Measurements from ENCODE around the gene DDX51. TPM values are rescaled to one million over a fixed set of nuclear protein-coding genes. Genes with fewer than 3 reads are reported as not detected.

The DDX51 gene
- polyA plus RNA-seq, 2 of the 4 experiments (the other 2 are of a cell fraction) = 10.2 to 22.6 TPM

DNA sequence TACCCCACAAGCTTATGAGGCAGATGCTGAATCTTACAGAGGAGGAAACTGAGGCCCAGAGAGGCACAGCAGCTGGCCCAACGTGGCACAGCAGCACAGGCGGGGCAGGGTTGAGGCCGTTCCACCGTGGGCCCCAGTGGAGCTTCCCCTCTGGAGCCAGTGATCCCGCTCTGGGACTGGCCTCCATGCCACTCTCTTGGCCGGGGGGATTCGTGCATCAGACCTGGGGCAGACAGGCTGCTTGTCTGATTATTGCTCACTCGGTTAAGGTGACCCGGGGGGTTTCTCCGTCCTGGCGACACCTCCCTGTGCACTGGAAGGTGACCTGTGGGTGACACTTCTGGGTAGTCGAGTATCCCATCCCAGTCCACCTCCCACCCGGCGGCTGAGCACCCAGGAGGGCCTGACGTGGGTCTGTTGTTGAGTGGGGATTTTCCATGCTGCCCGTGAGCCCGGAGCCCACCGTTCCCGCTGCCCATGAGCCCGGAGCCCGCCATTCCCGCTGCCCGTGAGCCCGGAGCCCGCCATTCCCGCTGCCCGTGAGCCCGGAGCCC, 27.9 kb upstream of the DDX51 start:
- ChIA-PET POLR2A (no interaction called here), CTCF (interaction anchor here (1.0 to 1.6 kb wide), 4 partner anchors 11 to 48 kb away, joined by 3 to 5 read pairs (median 4); no protein-coding TSS in a partner anchor)
- 48% methylated on average over 20 of the region's 28 CpGs for WGBS (ENCODE audit: missing lambda C conversion rate)
- Histone ChIP-seq H3K4me2 (no peak overlapping the region), H3K9me3 (no peaks in the 10 kb centered on the region), H3K4me1 (no peaks in the 10 kb centered on the region; the same call in 2 of the 3 replicates), H3K27ac (no peak overlapping the region), H3K4me3 (no peak overlapping the region)
- DNase-seq (ENCODE audit: low read depth in 1 of 2, low spot score in 1 of 2) (no peak), FAIRE-seq (no peak), ATAC-seq (no peak)
- TF ChIP-seq, protein P1, sequence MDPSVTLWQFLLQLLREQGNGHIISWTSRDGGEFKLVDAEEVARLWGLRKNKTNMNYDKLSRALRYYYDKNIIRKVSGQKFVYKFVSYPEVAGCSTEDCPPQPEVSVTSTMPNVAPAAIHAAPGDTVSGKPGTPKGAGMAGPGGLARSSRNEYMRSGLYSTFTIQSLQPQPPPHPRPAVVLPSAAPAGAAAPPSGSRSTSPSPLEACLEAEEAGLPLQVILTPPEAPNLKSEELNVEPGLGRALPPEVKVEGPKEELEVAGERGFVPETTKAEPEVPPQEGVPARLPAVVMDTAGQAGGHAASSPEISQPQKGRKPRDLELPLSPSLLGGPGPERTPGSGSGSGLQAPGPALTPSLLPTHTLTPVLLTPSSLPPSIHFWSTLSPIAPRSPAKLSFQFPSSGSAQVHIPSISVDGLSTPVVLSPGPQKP (IDR thresholded peaks at IDR 0.05; ENCODE audit: low read depth, low read length) = no peak
- TF ChIP-seq HES2 (IDR thresholded peaks at IDR 0.05) = no peak
- TF ChIP-seq CBX8 (IDR thresholded peaks at IDR 0.05) = no peak
- no peak for TF ChIP-seq PHF8 (IDR thresholded peaks at IDR 0.05; ENCODE audit: borderline replicate concordance, low read depth)
- no peak for TF ChIP-seq RCOR1 (IDR thresholded peaks at IDR 0.05; ENCODE audit: low read depth, low read length)
- TF ChIP-seq ATOH8 (CRISPR knock-in tag; IDR thresholded peaks at IDR 0.05; ENCODE audit: low read depth) = no peak
- no peak for TF ChIP-seq BCL3 (IDR thresholded peaks at IDR 0.05)
- no peak for TF ChIP-seq RFX5 (IDR thresholded peaks at IDR 0.05)
- TF ChIP-seq TFCP2L1 (CRISPR knock-in tag; IDR thresholded peaks at IDR 0.05) = no peak
- TF ChIP-seq SREBF2 (IDR thresholded peaks at IDR 0.05) = no peak
- no peak for TF ChIP-seq POLR2AphosphoS2 (conservative IDR thresholded peaks at IDR 0.05; ENCODE audit: low read length)
- no peak for TF ChIP-seq ZC3H11A (IDR thresholded peaks at IDR 0.05)
- no peak for TF ChIP-seq FOXS1 (CRISPR knock-in tag; IDR thresholded peaks at IDR 0.05)
- no peak for TF ChIP-seq KDM1A (IDR thresholded peaks at IDR 0.05; ENCODE audit: low read depth)

DNA sequence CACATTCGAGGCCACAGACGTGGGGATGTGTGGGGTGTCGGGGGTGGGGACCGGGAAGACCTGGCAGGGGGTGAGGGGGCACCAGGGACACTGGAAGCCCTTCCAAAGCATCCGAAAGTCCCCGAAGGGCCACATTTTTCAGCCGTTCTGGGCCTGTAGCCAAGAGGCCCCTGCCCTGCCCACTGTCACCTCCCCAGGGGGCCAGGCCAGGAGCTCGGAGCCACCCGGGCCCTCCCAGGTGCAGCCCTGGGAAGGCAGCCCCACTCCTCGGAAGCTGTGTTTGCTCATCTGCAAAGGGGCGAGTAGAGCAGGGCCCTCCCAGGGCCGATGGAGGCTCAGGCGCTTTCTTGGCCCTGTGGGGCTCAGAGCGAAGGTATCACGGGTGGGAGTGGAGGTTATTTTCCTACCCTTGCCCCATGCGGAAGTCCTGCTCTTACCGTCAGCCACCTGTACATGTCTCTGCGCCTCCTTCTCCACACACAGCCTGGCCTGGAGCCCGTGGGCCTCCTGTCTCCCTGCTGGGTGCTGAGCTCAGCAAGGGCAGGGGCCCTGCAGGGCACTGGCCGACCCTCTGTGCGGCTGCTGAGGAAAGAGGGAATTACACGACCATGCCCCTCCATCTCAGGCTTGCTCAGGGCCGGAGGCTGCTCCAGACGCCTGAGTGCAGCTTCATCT, 27.3 kb upstream of the DDX51 start:
- ChIA-PET CTCF (interaction anchor here (1.0 to 1.6 kb wide), 5 partner anchors 12 to 148 kb away, joined by 3 to 5 read pairs (median 3); no protein-coding TSS in a partner anchor), POLR2A (no interaction called here)
- Histone ChIP-seq H3K9me3 (no peaks in the 10 kb centered on the region), H3K4me1 (no peaks in the 10 kb centered on the region; the same call in 2 of the 3 replicates), H3K4me3 (no peak overlapping the region), H3K4me2 (no peak overlapping the region), H3K27ac (no peak overlapping the region)
- FAIRE-seq = no peak
- 62% methylated on average over 14 of the region's 24 CpGs for WGBS (ENCODE audit: missing lambda C conversion rate)
- no peak for DNase-seq (ENCODE audit: low read depth in 1 of 2, low spot score in 1 of 2)
- ATAC-seq = no peak; a peak in 1 of 6 replicates
- TF ChIP-seq MAZ (IDR thresholded peaks at IDR 0.05; ENCODE audit: borderline replicate concordance, low read depth, low read length) (no peak), EHMT2 (IDR thresholded peaks at IDR 0.05; ENCODE audit: low read depth) (no peak), PHF8 (IDR thresholded peaks at IDR 0.05; ENCODE audit: borderline replicate concordance, low read depth) (no peak), ESRRA (IDR thresholded peaks at IDR 0.05; ENCODE audit: borderline replicate concordance, low read length) (no peak), RARB (CRISPR knock-in tag; IDR thresholded peaks at IDR 0.05) (no peak), KDM1A (IDR thresholded peaks at IDR 0.05; ENCODE audit: low read depth) (no peak), HES2 (IDR thresholded peaks at IDR 0.05) (no peak), ZFP36 (IDR thresholded peaks at IDR 0.05; ENCODE audit: borderline replicate concordance, partially characterized antibody) (no peak), ATOH8 (CRISPR knock-in tag; IDR thresholded peaks at IDR 0.05; ENCODE audit: low read depth) (no peak), MAFK (IDR thresholded peaks at IDR 0.05; ENCODE audit: partially characterized antibody) (no peak), FOXS1 (CRISPR knock-in tag; IDR thresholded peaks at IDR 0.05) (no peak), HOXA7 (CRISPR knock-in tag; IDR thresholded peaks at IDR 0.05) (no peak), NPAS2 (CRISPR knock-in tag; IDR thresholded peaks at IDR 0.05; ENCODE audit: borderline replicate concordance) (no peak), JUN (IDR thresholded peaks at IDR 0.05) (no peak), CBX8 (IDR thresholded peaks at IDR 0.05) (no peak), HMGXB4 (CRISPR knock-in tag; IDR thresholded peaks at IDR 0.05; ENCODE audit: borderline replicate concordance) (no peak)
- TF ChIP-seq, protein P1 (IDR thresholded peaks at IDR 0.05; ENCODE audit: low read depth, low read length) = no peak
- TF ChIP-seq, protein P2, sequence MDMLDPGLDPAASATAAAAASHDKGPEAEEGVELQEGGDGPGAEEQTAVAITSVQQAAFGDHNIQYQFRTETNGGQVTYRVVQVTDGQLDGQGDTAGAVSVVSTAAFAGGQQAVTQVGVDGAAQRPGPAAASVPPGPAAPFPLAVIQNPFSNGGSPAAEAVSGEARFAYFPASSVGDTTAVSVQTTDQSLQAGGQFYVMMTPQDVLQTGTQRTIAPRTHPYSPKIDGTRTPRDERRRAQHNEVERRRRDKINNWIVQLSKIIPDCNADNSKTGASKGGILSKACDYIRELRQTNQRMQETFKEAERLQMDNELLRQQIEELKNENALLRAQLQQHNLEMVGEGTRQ (IDR thresholded peaks at IDR 0.05) = no peak

All from A549 (cell line).